ENCODE data around the gene ZNF710. TPM values are rescaled to one million over a fixed set of nuclear protein-coding genes. Genes with fewer than 3 reads are reported as not detected.

ZNF710 gene
- total RNA-seq, 1 donor from 2014 or later = 26.9 TPM

DNA sequence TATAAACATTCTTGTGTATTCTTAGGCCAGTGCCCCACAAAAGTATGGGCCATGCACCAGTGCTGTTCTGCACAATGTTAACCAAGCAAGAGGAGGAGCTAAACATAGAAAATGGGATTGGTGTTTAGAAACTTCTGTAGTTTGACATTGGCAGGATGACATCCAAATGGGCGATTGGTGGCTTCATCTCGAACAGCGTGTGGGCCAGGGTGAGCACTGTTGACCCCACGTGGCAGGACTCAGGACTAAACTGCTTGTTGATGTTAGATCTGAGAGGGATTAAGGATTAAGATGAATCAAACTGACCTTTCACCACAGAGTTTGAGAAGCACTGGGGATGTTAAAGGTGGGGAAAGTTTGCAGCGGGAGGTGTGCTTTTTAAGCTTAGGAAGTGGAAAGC is 31.9 kb downstream of the ZNF710 start:
- peaks cover 35% of the 10 kb centered on the region for H3K4me1 Mint-ChIP-seq (ENCODE audit: low read depth, unreplicated experiment)
- TF ChIP-seq, protein P1, sequence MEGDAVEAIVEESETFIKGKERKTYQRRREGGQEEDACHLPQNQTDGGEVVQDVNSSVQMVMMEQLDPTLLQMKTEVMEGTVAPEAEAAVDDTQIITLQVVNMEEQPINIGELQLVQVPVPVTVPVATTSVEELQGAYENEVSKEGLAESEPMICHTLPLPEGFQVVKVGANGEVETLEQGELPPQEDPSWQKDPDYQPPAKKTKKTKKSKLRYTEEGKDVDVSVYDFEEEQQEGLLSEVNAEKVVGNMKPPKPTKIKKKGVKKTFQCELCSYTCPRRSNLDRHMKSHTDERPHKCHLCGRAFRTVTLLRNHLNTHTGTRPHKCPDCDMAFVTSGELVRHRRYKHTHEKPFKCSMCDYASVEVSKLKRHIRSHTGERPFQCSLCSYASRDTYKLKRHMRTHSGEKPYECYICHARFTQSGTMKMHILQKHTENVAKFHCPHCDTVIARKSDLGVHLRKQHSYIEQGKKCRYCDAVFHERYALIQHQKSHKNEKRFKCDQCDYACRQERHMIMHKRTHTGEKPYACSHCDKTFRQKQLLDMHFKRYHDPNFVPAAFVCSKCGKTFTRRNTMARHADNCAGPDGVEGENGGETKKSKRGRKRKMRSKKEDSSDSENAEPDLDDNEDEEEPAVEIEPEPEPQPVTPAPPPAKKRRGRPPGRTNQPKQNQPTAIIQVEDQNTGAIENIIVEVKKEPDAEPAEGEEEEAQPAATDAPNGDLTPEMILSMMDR (IDR thresholded peaks at IDR 0.05; ENCODE audit: insufficient read depth, low read depth, low read length) = no peak
- no peak for TF ChIP-seq EZH2 (IDR thresholded peaks at IDR 0.05; ENCODE audit: insufficient read depth, low read length)

DNA sequence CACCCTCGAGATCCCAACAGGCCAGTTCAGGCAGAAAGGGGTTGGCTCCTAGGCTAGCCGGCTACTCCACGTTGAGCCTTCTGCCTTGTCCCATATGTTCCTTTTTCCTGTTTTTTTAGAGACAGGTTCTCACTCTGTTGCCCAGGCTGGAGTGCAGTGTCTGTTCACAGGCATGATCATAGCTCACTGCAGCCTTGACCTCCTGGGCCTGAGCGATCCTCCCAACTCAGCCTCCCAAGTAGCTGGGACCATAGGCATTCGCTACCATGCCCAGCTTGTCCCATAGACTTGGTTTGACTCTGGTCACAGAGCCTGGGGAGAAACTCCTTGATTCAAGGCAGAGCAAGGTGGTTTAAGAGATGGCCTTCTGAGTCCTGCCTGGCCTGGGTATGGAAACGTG is 32.3 kb downstream of the ZNF710 start:
- Mint-ChIP-seq H3K4me3 (ENCODE audit: unreplicated experiment) (no peak overlapping the region), H3K27ac (ENCODE audit: unreplicated experiment) (no peak overlapping the region), H3K9me3 (ENCODE audit: unreplicated experiment) (no peaks in the 10 kb centered on the region), H3K4me1 (ENCODE audit: low read depth, unreplicated experiment) (peaks cover 40% of the 10 kb centered on the region), H3K27me3 (ENCODE audit: low read depth, unreplicated experiment) (no peaks in the 10 kb centered on the region), H3K36me3 (ENCODE audit: low read depth, unreplicated experiment) (peaks cover 2% of the 10 kb centered on the region)
- H3K4me1 ChIP-seq (ENCODE audit: insufficient read depth, low read length) = peaks cover 40% of the 10 kb centered on the region
- no peaks in the 10 kb centered on the region for H3K27me3 ChIP-seq (ENCODE audit: insufficient read depth, low read length)
- no peak overlapping the region for H3K4me2 ChIP-seq (ENCODE audit: low read length)
- FAIRE-seq = no peak
- H3K9me3 ChIP-seq (ENCODE audit: insufficient read depth, low read depth, low read length) = no peaks in the 10 kb centered on the region
- no peak for TF ChIP-seq EZH2 (IDR thresholded peaks at IDR 0.05; ENCODE audit: insufficient read depth, low read length)
- TF ChIP-seq, protein P1 (IDR thresholded peaks at IDR 0.05; ENCODE audit: insufficient read depth, low read depth, low read length) = no peak
- H3K36me3 ChIP-seq (ENCODE audit: insufficient read depth, low read length) = no peaks in the 10 kb centered on the region
- no peak overlapping the region for H3K4me3 ChIP-seq (ENCODE audit: insufficient read depth, low read depth, low read length)
- no peak overlapping the region for H3K27ac ChIP-seq (ENCODE audit: low read depth, low read length)
- H3K9ac ChIP-seq (ENCODE audit: low read length) = no peak overlapping the region
- peaks cover 32% of the 10 kb centered on the region for H4K20me1 ChIP-seq (ENCODE audit: insufficient read depth, low read length)
- H3K79me2 ChIP-seq (ENCODE audit: insufficient read depth, low read length) = peaks cover 49% of the 10 kb centered on the region
- no peak for DNase-seq (ENCODE audit: low read depth)
- H2AFZ ChIP-seq (ENCODE audit: low read depth, low read length) = no peak overlapping the region

More for the DNA sequence above, 31.9 kb downstream of the ZNF710 start:
- H3K9ac ChIP-seq (ENCODE audit: low read length) = no peak overlapping the region
- no peaks in the 10 kb centered on the region for H3K9me3 Mint-ChIP-seq (ENCODE audit: unreplicated experiment)
- H3K27me3 ChIP-seq (ENCODE audit: insufficient read depth, low read length) = no peaks in the 10 kb centered on the region
- H2AFZ ChIP-seq (ENCODE audit: low read depth, low read length) = no peak overlapping the region
- peaks cover 2% of the 10 kb centered on the region for H3K36me3 Mint-ChIP-seq (ENCODE audit: low read depth, unreplicated experiment)
- H3K4me3 Mint-ChIP-seq (ENCODE audit: unreplicated experiment) = no peak overlapping the region
- peaks cover 36% of the 10 kb centered on the region for H3K4me1 ChIP-seq (ENCODE audit: insufficient read depth, low read length)
- no peak overlapping the region for H3K27ac Mint-ChIP-seq (ENCODE audit: unreplicated experiment)
- H3K27ac ChIP-seq (ENCODE audit: low read depth, low read length) = no peak overlapping the region
- no peaks in the 10 kb centered on the region for H3K9me3 ChIP-seq (ENCODE audit: insufficient read depth, low read depth, low read length)
- peaks cover 50% of the 10 kb centered on the region for H3K79me2 ChIP-seq (ENCODE audit: insufficient read depth, low read length)
- H4K20me1 ChIP-seq (ENCODE audit: insufficient read depth, low read length) = peaks cover 35% of the 10 kb centered on the region
- no peak overlapping the region for H3K4me2 ChIP-seq (ENCODE audit: low read length)
- FAIRE-seq = no peak
- no peak for DNase-seq (ENCODE audit: low read depth)
- no peaks in the 10 kb centered on the region for H3K36me3 ChIP-seq (ENCODE audit: insufficient read depth, low read length)
- no peaks in the 10 kb centered on the region for H3K27me3 Mint-ChIP-seq (ENCODE audit: low read depth, unreplicated experiment)
- H3K4me3 ChIP-seq (ENCODE audit: insufficient read depth, low read depth, low read length) = no peak overlapping the region

DNA sequence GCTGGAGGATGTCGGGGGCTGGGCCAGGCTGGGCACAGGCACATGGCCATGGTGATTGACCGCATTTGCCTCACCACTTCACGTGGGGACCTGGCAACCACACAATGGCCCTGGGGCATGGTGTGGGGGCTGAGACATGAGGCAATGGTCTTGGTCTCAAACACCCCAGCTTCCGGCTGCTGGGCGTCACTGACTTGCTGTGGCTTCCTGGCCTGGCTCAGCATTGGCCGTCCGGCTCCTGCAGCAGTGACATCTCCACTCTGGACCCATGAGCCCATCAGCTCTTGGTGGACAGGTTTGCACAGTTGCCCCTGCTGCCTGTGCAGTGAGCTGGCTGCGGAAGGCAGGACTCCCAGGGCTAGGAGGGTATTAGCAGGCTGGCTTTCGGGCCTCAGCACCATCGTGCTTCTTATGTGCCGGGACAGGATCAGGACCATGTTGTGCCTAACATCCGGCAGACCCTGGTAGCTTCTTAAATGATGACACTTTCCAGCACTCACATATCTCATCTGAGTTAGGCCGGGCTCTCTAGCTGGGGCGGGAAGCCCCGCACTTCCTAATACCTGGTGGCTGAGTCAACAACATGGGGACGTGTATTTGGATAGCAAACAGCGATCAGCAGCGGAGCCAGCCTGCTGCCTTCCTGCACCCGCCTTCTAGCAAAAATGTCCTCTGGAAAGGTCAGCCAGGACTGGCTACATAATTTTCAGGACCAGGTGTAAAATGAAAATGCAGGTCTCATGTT is 34.1 kb downstream of the ZNF710 start:
- Mint-ChIP-seq H3K4me3 (ENCODE audit: unreplicated experiment) (peak overlapping the region; percentile 62), H3K36me3 (ENCODE audit: low read depth, unreplicated experiment) (no peaks in the 10 kb centered on the region), H3K27ac (ENCODE audit: unreplicated experiment) (peak overlapping the region; percentile 86), H3K27me3 (ENCODE audit: low read depth, unreplicated experiment) (no peaks in the 10 kb centered on the region), H3K9me3 (ENCODE audit: unreplicated experiment) (no peaks in the 10 kb centered on the region), H3K4me1 (ENCODE audit: low read depth, unreplicated experiment) (peaks cover 41% of the 10 kb centered on the region)
- H3K79me2 ChIP-seq (ENCODE audit: insufficient read depth, low read length) = peaks cover 48% of the 10 kb centered on the region
- H3K27me3 ChIP-seq (ENCODE audit: insufficient read depth, low read length) = no peaks in the 10 kb centered on the region
- no peaks in the 10 kb centered on the region for H3K9me3 ChIP-seq (ENCODE audit: insufficient read depth, low read depth, low read length)
- peaks cover 40% of the 10 kb centered on the region for H3K4me1 ChIP-seq (ENCODE audit: insufficient read depth, low read length)
- peak overlapping the region; percentile 13 for H2AFZ ChIP-seq (ENCODE audit: low read depth, low read length)
- no peaks in the 10 kb centered on the region for H3K36me3 ChIP-seq (ENCODE audit: insufficient read depth, low read length)
- peak overlapping the region; percentile 14 for H3K9ac ChIP-seq (ENCODE audit: low read length)
- no peak overlapping the region for H3K4me3 ChIP-seq (ENCODE audit: insufficient read depth, low read depth, low read length)
- peak overlapping the region; percentile 55 for H3K4me2 ChIP-seq (ENCODE audit: low read length)
- peak; percentile 70 for DNase-seq (ENCODE audit: low read depth)
- H3K27ac ChIP-seq (ENCODE audit: low read depth, low read length) = peak overlapping the region; percentile 49
- no peak for FAIRE-seq
- H4K20me1 ChIP-seq (ENCODE audit: insufficient read depth, low read length) = peaks cover 32% of the 10 kb centered on the region
- TF ChIP-seq EZH2 (IDR thresholded peaks at IDR 0.05; ENCODE audit: insufficient read depth, low read length) = no peak
- TF ChIP-seq, protein P1 (IDR thresholded peaks at IDR 0.05; ENCODE audit: insufficient read depth, low read depth, low read length) = no peak
